NCI-H1436 treated with DMSO at 0.1 percent for 48 hours (cell line): ENCODE results near the gene ABHD15.
"Not testable (repeated sequence)": the region's sequence is repeated elsewhere in the genome, so short reads cannot be mapped to it uniquely, and the experiment has no call there.

Experiments
- DNase-seq: peaks from one replicate; lab custom pipeline; 2025; lab: John Stamatoyannopoulos, UW

Gene ABHD15

GRCh38 chr17:29568331-29569244, 1.8 kb upstream of the ABHD15 start, which contains the start of gene TP53I13:
TSS of gene TP53I13 (plus strand) at chr17:29568701. CDS start at chr17:29568759, 58 bp downstream.
- DNase-seq: peak; percentile 68

- DNase-seq: peak; percentile 28
These were observed 905 bp upstream of the ABHD15 start for GRCh38 chr17:29567554-29568330.

DNA sequence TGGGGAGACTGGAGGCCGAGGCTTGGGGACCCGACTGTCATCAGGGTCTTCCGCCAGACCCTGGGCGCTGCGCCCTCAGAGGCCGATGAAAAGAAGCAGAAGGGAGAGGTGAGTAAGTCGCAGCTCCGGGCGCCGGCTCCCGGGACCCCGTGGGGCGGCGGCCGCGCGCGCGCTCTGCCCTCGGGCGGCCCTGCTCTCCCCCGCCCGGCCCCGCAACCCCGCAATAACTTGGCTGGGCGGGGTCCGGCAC, 392 bp upstream of the ABHD15 start:
- no peak for DNase-seq

DNA sequence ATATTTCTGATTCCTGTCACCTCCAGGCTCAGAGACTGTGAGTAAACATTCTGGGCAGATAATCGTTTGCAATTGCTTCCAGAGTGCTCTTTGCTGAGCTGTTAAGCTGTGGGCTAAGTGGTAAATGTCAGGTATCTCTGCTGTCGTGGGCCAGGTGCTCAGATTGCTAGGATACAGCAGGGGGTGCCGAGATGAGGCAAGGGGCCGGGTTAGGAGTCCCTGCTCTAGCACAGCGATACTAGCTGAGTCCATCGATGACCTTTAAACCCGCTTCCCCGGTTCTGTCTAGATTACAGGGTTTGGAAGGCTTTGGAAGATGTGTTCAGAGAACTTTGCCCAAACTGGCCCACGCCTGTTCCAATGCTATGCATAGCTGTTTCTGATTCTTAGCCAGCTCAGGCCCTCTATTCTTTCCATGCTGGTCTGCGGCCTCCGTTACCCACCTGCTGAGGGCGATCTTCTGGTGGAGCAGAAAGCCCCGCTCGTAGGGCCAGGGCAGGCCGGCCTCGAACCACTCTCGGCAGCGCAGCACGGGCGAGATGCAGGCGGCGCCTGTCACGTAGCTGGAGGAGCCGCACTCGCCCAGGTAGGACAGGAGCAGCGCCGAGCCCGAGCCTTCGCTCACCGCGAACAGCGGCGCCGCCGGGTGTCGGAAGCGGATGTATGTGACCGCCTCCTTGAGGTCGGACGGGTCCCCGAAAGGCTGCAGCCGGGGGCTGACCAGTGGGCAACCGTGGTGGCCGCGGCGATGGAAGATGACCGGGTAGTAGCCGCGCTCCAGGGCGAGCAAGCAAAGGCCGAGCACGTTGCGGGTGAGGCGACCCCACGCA, 979 bp downstream of the ABHD15 start:
- peak; percentile 80 for DNase-seq

GRCh38 chr17:29563816-29564215, 3.0 kb downstream of the ABHD15 start:
- no peak for DNase-seq

DNA sequence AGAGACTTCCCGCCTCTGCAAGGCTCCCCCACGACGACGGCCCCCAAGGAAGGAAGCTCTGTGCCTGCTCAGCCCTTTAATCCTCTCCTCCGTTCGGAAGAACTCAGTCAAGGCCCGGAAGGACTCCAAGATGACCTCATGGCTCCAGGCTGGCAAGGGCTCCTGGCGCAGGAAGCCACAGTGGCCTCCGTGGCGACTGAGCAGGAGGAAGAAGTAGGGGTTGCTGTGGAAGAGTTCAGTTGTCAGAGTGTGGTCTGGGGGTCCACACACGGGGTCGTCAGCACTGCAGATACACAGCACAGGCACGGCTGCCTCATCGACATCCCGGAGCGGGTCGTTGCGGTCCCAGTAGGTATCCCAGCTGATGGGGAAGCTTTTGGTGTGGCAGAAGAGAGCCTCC, 4.2 kb downstream of the ABHD15 start:
- no peak for DNase-seq

DNA sequence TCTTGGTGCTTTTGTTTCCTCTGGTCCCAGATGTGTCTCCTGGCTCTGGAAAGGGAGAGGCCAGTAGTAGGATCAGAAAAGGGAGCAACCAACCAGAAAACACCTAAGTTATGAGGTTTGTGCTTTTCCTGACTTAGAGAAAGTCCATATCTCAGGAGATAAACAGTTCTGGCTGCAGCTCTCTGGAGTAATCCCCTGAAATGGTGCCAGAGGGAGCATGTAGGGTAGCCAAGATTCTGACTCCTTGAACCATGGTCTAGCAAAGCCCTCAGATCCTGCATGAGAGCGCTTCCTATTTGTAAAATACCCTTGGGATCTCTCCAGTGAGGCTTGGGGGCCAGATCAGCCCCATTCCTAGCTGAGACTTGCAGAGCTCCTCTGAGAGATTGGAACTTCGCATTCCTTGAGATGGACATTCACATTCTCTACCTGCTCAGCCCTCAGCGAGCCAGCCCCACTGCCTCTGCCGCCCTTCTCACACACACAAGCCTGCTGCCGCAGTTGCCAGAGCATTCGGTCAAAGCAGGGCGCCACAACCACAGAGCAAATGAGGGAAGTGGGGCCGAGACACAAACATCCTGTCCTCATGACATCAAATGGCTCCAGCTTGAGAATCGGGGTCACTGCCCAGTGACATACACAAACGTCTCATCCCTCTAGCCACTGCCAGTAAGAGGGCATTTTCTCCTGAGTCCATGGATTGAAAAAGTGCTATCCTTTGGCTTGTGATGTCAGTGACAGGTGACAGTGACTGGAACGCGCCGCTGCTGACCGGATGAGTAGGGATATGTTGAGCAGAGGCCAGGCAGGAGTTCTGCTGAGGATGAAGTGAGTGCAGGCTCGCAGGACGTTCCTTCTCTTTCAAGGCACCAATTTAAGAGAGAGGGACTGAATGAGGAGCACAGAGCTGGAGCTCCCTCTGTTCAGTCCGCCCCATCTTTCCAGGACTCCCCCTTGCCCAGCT, 5.0 kb downstream of the ABHD15 start:
- no peak for DNase-seq

DNA sequence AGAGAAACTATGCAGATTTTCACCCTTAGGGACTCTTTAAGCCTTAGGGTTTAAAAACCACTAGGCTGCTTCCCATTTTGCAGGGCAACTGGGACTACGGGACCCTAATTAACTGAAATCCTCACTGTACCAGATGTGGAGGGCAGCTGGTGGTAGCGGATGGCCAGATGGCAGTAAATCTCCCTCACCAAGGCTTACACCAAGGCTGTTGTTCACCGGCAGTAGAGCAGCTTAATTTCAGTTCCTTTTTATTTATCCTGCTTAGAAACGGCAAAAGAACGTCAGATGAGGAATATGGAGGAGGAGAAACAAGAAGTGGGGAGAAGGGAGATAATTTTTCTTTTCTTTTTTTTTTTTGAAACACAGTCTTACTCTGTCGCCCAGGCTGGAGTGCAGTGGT, 6.5 kb downstream of the ABHD15 start:
- no peak for DNase-seq

DNA sequence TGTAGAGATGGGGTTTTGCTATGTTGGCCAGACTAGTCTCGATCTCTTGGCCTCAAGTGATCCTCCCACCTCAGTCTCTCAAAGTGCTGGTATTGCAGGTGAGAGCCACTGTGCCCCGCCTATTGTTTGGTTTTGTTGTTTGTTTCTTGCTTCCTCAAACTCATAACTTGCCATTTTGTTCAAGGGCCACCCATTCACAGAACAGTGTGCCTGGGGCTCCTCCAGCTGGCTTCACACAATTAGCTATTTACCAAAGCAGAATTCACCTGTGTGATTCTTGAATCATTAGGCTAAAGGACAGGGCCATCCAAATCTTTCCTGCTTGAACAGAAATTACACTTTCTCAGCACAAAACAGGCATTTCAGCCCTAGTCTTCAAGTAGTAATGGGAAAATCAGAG, 7.2 kb downstream of the ABHD15 start:
- no peak for DNase-seq

DNA sequence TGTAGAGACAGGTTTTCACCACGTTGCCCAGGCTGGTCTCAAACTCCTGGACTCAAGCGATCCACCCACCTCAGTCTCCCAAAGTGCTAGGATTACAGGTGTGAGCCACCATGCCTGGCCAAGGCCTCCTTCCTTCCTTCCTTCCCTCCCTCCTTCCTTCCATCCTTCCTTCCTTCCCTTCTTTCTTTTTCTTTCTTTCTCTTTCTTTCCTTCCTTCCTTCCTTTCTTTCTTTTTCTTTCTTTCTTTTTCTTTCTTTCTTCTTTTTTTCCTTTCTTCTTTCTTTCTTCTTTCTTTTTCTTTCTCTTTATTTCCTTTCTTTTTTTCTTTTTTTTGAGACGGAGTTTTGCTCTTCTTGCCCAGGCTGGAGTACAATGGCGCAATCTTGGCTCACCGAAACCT, 8.7 kb downstream of the ABHD15 start:
- not testable (repeated sequence) for DNase-seq

GRCh38 chr17:29557739-29558116, 9.1 kb downstream of the ABHD15 start:
- no peak for DNase-seq

- no peak for DNase-seq
These were observed 9.6 kb downstream of the ABHD15 start for GRCh38 chr17:29557085-29557738.

- DNase-seq: no peak
These were observed 11.0 kb downstream of the ABHD15 start for GRCh38 chr17:29555840-29556239.

- no peak for DNase-seq
These were observed 17.5 kb downstream of the ABHD15 start for GRCh38 chr17:29549177-29549923.

- DNase-seq: no peak
These were observed 20.0 kb downstream of the ABHD15 start for GRCh38 chr17:29546830-29547229.

GRCh38 chr17:29546085-29546484, 20.8 kb downstream of the ABHD15 start:
- no peak for DNase-seq

- DNase-seq: no peak
These were observed 22.8 kb downstream of the ABHD15 start for GRCh38 chr17:29544066-29544465.

GRCh38 chr17:29533976-29534375, 32.9 kb downstream of the ABHD15 start:
- DNase-seq: no peak

DNA sequence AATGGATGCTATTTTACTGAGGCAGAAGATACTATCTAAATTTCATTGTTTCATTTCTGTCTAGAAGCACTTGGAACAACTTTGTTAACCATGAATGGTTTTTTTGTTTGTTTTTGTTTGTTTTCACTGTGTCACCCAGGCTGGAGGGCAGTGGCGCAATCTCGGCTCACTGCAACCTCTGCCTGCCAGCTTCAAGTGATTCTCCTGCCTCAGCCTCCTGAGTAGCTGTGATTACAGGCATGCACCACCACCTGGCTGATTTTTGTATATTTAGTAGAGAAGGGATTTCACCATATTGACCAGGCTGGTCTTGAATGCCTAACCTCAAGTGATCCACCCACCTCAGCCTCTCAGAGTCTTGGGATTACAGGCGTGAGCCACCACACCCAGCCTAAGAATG, 40.5 kb downstream of the ABHD15 start:
- no peak for DNase-seq

GRCh38 chr17:29524692-29525091, 42.1 kb downstream of the ABHD15 start:
- no peak for DNase-seq
